ENCODE measurements around the gene LTF.

GRCh38 chr3:46484911-46485778 lies 20.4 kb upstream of the LTF start:
- TF ChIP-seq POLR2A (IDR thresholded peaks at IDR 0.05) (no peak), CTCF (IDR thresholded peaks at IDR 0.05) (no peak)

All from testis (tissue), 2 donors.